Subcutaneous abdominal adipose tissue (tissue), 5 donors: Measurements from ENCODE around the gene FAM90A1.
"Not testable (repeated sequence)": the region's sequence is repeated elsewhere in the genome, so short reads cannot be mapped to it uniquely, and the experiment has no call there.

Experiments
- H3K27ac ChIP-seq: one replicate; pipeline ENCODE4 v1.7.0; 2013; ENCODE audit warnings: low read depth, mild to moderate bottlenecking, inconsistent platforms, low read length, moderate library complexity
- H3K27me3 ChIP-seq, 5 donors: one replicate each; pipeline ENCODE4 v1.7.0; 2013; ENCODE audit warnings: low read length in 5 of 5, inconsistent platforms in 1 of 5; ENCODE audit not compliant: control insufficient read depth in 5 of 5, insufficient read depth in 4 of 5
- H3K36me3 ChIP-seq, 5 donors: one replicate each; pipeline ENCODE4 v1.7.0; 2013; ENCODE audit warnings: low read length in 5 of 5; ENCODE audit not compliant: control insufficient read depth in 5 of 5, insufficient read depth in 5 of 5
- H3K4me1 ChIP-seq, 5 donors: one replicate each; pipeline ENCODE4 v1.7.0; 2013; ENCODE audit warnings: low read length in 5 of 5, mild to moderate bottlenecking in 3 of 5, moderate library complexity in 1 of 5; ENCODE audit not compliant: control insufficient read depth in 5 of 5, insufficient read depth in 5 of 5
- H3K4me3 ChIP-seq, 5 donors: one replicate each; pipeline ENCODE4 v1.7.0; 2013; ENCODE audit warnings: low read length in 5 of 5, low read depth in 1 of 5
- H3K9ac ChIP-seq, 5 donors: one replicate each; pipeline ENCODE4 v1.7.0; 2013; ENCODE audit warnings: low read length in 5 of 5, mild to moderate bottlenecking in 4 of 5, moderate library complexity in 3 of 5
- H3K9me3 ChIP-seq, 5 donors: one replicate each; pipeline ENCODE4 v1.7.0; 2013; ENCODE audit warnings: low read length in 5 of 5; ENCODE audit not compliant: control insufficient read depth in 5 of 5
- donor health status: healthy.
- donor health status: healthy.
- donor health status: healthy.
- donor health status: healthy.
- donor health status: healthy.

Gene FAM90A1

GRCh38 chr12:8233300-8233855 lies 6.0 kb upstream of the FAM90A1 start:
- H3K36me3 ChIP-seq, H3K4me3 ChIP-seq, H3K27me3 ChIP-seq, H3K9ac ChIP-seq, H3K9me3 ChIP-seq, H3K4me1 ChIP-seq, H3K27ac ChIP-seq: not testable (repeated sequence)

- not testable (repeated sequence) for H3K9ac ChIP-seq, H3K4me3 ChIP-seq, H3K36me3 ChIP-seq, H3K27me3 ChIP-seq, H3K27ac ChIP-seq, H3K9me3 ChIP-seq
- peaks cover 0 to 11% (median 9%) of the 10 kb centered on the region in 5 donors for H3K4me1 ChIP-seq
These were observed 4.5 kb upstream of the FAM90A1 start for GRCh38 chr12:8231666-8232608.

GRCh38 chr12:8231049-8231448 lies 3.6 kb upstream of the FAM90A1 start:
- not testable (repeated sequence) for H3K9ac ChIP-seq, H3K4me3 ChIP-seq, H3K36me3 ChIP-seq, H3K27ac ChIP-seq, H3K27me3 ChIP-seq, H3K9me3 ChIP-seq
- peaks cover 0 to 11% (median 9%) of the 10 kb centered on the region in 5 donors for H3K4me1 ChIP-seq

- H3K4me1 ChIP-seq = peaks cover 0 to 11% (median 9%) of the 10 kb centered on the region in 5 donors
- not testable (repeated sequence) for H3K9me3 ChIP-seq, H3K27me3 ChIP-seq, H3K4me3 ChIP-seq, H3K36me3 ChIP-seq, H3K27ac ChIP-seq, H3K9ac ChIP-seq
These were observed 2.1 kb upstream of the FAM90A1 start for GRCh38 chr12:8229486-8229885.

GRCh38 chr12:8228607-8229006 lies 1.2 kb upstream of the FAM90A1 start:
- H3K9ac ChIP-seq, H3K9me3 ChIP-seq, H3K4me3 ChIP-seq, H3K27me3 ChIP-seq, H3K36me3 ChIP-seq, H3K27ac ChIP-seq: not testable (repeated sequence)
- peaks cover 0 to 11% (median 9%) of the 10 kb centered on the region in 5 donors for H3K4me1 ChIP-seq

GRCh38 chr12:8227732-8228077 lies 287 bp upstream of the FAM90A1 start:
- not testable (repeated sequence) for H3K27ac ChIP-seq

GRCh38 chr12:8226355-8226754 lies 1.1 kb downstream of the FAM90A1 start:
- Histone ChIP-seq H3K36me3 (no peaks in the 10 kb centered on the region), H3K4me3 (no peak overlapping the region), H3K27me3 (no peaks in the 10 kb centered on the region), H3K9me3 (no peaks in the 10 kb centered on the region), H3K4me1 (peaks cover 0 to 16% (median 10%) of the 10 kb centered on the region in 5 donors), H3K9ac (no peak overlapping the region), H3K27ac (no peak overlapping the region)

More at GRCh38 chr12:8227732-8228077, 287 bp upstream of the FAM90A1 start:
- Histone ChIP-seq H3K4me3 (peak overlapping the region in 4 of 5 donors; percentile 34 to 56 (median 39)), H3K4me1 (peaks cover 0 to 11% (median 9%) of the 10 kb centered on the region in 5 donors)
- not testable (repeated sequence) for H3K36me3 ChIP-seq, H3K27me3 ChIP-seq, H3K9ac ChIP-seq, H3K9me3 ChIP-seq

- not testable (repeated sequence) for H3K27me3 ChIP-seq, H3K27ac ChIP-seq, H3K9ac ChIP-seq, H3K9me3 ChIP-seq, H3K36me3 ChIP-seq, H3K4me3 ChIP-seq
- H3K4me1 ChIP-seq = peaks cover 0 to 16% (median 10%) of the 10 kb centered on the region in 5 donors
These were observed 2.6 kb downstream of the FAM90A1 start for GRCh38 chr12:8224782-8225181.

- not testable (repeated sequence) for H3K27me3 ChIP-seq, H3K36me3 ChIP-seq, H3K4me3 ChIP-seq, H3K27ac ChIP-seq, H3K9ac ChIP-seq, H3K9me3 ChIP-seq
- H3K4me1 ChIP-seq = peaks cover 0 to 16% (median 10%) of the 10 kb centered on the region in 5 donors
These were observed 3.8 kb downstream of the FAM90A1 start for GRCh38 chr12:8223646-8224045.

- not testable (repeated sequence) for H3K27me3 ChIP-seq, H3K9ac ChIP-seq, H3K9me3 ChIP-seq, H3K27ac ChIP-seq, H3K4me3 ChIP-seq, H3K4me1 ChIP-seq, H3K36me3 ChIP-seq
These were observed 5.1 kb downstream of the FAM90A1 start for GRCh38 chr12:8222303-8222702.
